ENCODE results near the gene XAGE3. TPM values are rescaled to one million over a fixed set of nuclear protein-coding genes. Genes with fewer than 3 reads are reported as not detected.
"Not testable (repeated sequence)": the region's sequence is repeated elsewhere in the genome, so short reads cannot be mapped to it uniquely, and the experiment has no call there.

XAGE3 gene
- total RNA-seq, 1 donor from 2014 or later = not detected

GRCh38 chrX:52875436-52875835 lies 7.6 kb upstream of the XAGE3 start:
- DNase-seq (ENCODE audit: low spot score); H3K27ac Mint-ChIP-seq; H3K36me3 Mint-ChIP-seq (ENCODE audit: low read depth); H3K4me1 Mint-ChIP-seq (ENCODE audit: low read depth); H3K4me3 Mint-ChIP-seq (ENCODE audit: low read depth); H3K9me3 Mint-ChIP-seq; intact Hi-C loops (cut with micrococcal nuclease); H3K27me3 Mint-ChIP-seq (ENCODE audit: low read depth): not testable (repeated sequence)

- H3K4me3 Mint-ChIP-seq (ENCODE audit: low read depth) = no peak overlapping the region
- no peak overlapping the region for H3K27ac Mint-ChIP-seq
- no peak for DNase-seq (ENCODE audit: low spot score)
- H3K9me3 Mint-ChIP-seq = no peaks in the 10 kb centered on the region
- no peaks in the 10 kb centered on the region for H3K36me3 Mint-ChIP-seq (ENCODE audit: low read depth)
- intact Hi-C loops (cut with micrococcal nuclease) = no loop called here
- H3K27me3 Mint-ChIP-seq (ENCODE audit: low read depth) = peaks cover 6% of the 10 kb centered on the region
- H3K4me1 Mint-ChIP-seq (ENCODE audit: low read depth) = no peaks in the 10 kb centered on the region
Measured at GRCh38 chrX:52874661-52875060, 6.8 kb upstream of the XAGE3 start.

GRCh38 chrX:52873825-52874224 lies 5.9 kb upstream of the XAGE3 start:
- DNase-seq (ENCODE audit: low spot score); H3K27me3 Mint-ChIP-seq (ENCODE audit: low read depth); intact Hi-C loops (cut with micrococcal nuclease); H3K36me3 Mint-ChIP-seq (ENCODE audit: low read depth); H3K4me3 Mint-ChIP-seq (ENCODE audit: low read depth); H3K4me1 Mint-ChIP-seq (ENCODE audit: low read depth); H3K27ac Mint-ChIP-seq; H3K9me3 Mint-ChIP-seq: not testable (repeated sequence)

GRCh38 chrX:52870046-52870445 lies 2.2 kb upstream of the XAGE3 start:
- peaks cover 8% of the 10 kb centered on the region for H3K27me3 Mint-ChIP-seq (ENCODE audit: low read depth)
- no peak for DNase-seq (ENCODE audit: low spot score)
- no peak overlapping the region for H3K4me3 Mint-ChIP-seq (ENCODE audit: low read depth)
- no peaks in the 10 kb centered on the region for H3K36me3 Mint-ChIP-seq (ENCODE audit: low read depth)
- intact Hi-C loops (cut with micrococcal nuclease) = no loop called here
- no peak overlapping the region for H3K27ac Mint-ChIP-seq
- no peaks in the 10 kb centered on the region for H3K9me3 Mint-ChIP-seq
- no peaks in the 10 kb centered on the region for H3K4me1 Mint-ChIP-seq (ENCODE audit: low read depth)

- Mint-ChIP-seq H3K27ac (no peak overlapping the region), H3K4me3 (ENCODE audit: low read depth) (no peak overlapping the region), H3K9me3 (no peaks in the 10 kb centered on the region), H3K36me3 (ENCODE audit: low read depth) (no peaks in the 10 kb centered on the region), H3K4me1 (ENCODE audit: low read depth) (no peaks in the 10 kb centered on the region), H3K27me3 (ENCODE audit: low read depth) (peaks cover 12% of the 10 kb centered on the region)
- intact Hi-C loops (cut with micrococcal nuclease) = no loop called here
- DNase-seq (ENCODE audit: low spot score) = no peak
Measured at GRCh38 chrX:52865343-52865998, 2.4 kb downstream of the XAGE3 start.

- intact Hi-C loops (cut with micrococcal nuclease); H3K36me3 Mint-ChIP-seq (ENCODE audit: low read depth); H3K9me3 Mint-ChIP-seq; H3K4me3 Mint-ChIP-seq (ENCODE audit: low read depth); DNase-seq (ENCODE audit: low spot score); H3K27me3 Mint-ChIP-seq (ENCODE audit: low read depth); H3K27ac Mint-ChIP-seq; H3K4me1 Mint-ChIP-seq (ENCODE audit: low read depth): not testable (repeated sequence)
Measured at GRCh38 chrX:52856991-52857525, 10.8 kb downstream of the XAGE3 start.

- no peaks in the 10 kb centered on the region for H3K4me1 Mint-ChIP-seq (ENCODE audit: low read depth)
- no peaks in the 10 kb centered on the region for H3K9me3 Mint-ChIP-seq
- H3K27ac Mint-ChIP-seq = no peak overlapping the region
- peaks cover 6% of the 10 kb centered on the region for H3K27me3 Mint-ChIP-seq (ENCODE audit: low read depth)
- H3K4me3 Mint-ChIP-seq (ENCODE audit: low read depth) = no peak overlapping the region
- intact Hi-C loops (cut with micrococcal nuclease) = no loop called here
- DNase-seq (ENCODE audit: low spot score) = no peak
- no peaks in the 10 kb centered on the region for H3K36me3 Mint-ChIP-seq (ENCODE audit: low read depth)
Measured at GRCh38 chrX:52852110-52852860, 15.6 kb downstream of the XAGE3 start.

- H3K4me1 Mint-ChIP-seq (ENCODE audit: low read depth); H3K4me3 Mint-ChIP-seq (ENCODE audit: low read depth); DNase-seq (ENCODE audit: low spot score); intact Hi-C loops (cut with micrococcal nuclease); H3K27ac Mint-ChIP-seq; H3K9me3 Mint-ChIP-seq; H3K36me3 Mint-ChIP-seq (ENCODE audit: low read depth): not testable (repeated sequence)
- peaks cover 11% of the 10 kb centered on the region for H3K27me3 Mint-ChIP-seq (ENCODE audit: low read depth)
Measured at GRCh38 chrX:52843619-52844018, 24.3 kb downstream of the XAGE3 start.

- Mint-ChIP-seq H3K4me3 (ENCODE audit: low read depth) (no peak overlapping the region), H3K27ac (no peak overlapping the region), H3K9me3 (no peaks in the 10 kb centered on the region), H3K4me1 (ENCODE audit: low read depth) (no peaks in the 10 kb centered on the region), H3K27me3 (ENCODE audit: low read depth) (peaks cover 2% of the 10 kb centered on the region), H3K36me3 (ENCODE audit: low read depth) (no peaks in the 10 kb centered on the region)
- intact Hi-C loops (cut with micrococcal nuclease) = no loop called here
- no peak for DNase-seq (ENCODE audit: low spot score)
Measured at GRCh38 chrX:52839137-52839536, 28.7 kb downstream of the XAGE3 start.

- Mint-ChIP-seq H3K9me3 (no peaks in the 10 kb centered on the region), H3K27ac (no peak overlapping the region), H3K4me3 (ENCODE audit: low read depth) (no peak overlapping the region), H3K36me3 (ENCODE audit: low read depth) (no peaks in the 10 kb centered on the region), H3K27me3 (ENCODE audit: low read depth) (no peaks in the 10 kb centered on the region), H3K4me1 (ENCODE audit: low read depth) (no peaks in the 10 kb centered on the region)
- intact Hi-C loops (cut with micrococcal nuclease) = no loop called here
- DNase-seq (ENCODE audit: low spot score) = no peak
Measured at GRCh38 chrX:52830551-52830950, 37.3 kb downstream of the XAGE3 start.

- no peaks in the 10 kb centered on the region for H3K9me3 Mint-ChIP-seq
- intact Hi-C loops (cut with micrococcal nuclease) = no loop called here
- H3K4me3 Mint-ChIP-seq (ENCODE audit: low read depth) = no peak overlapping the region
- no peaks in the 10 kb centered on the region for H3K27me3 Mint-ChIP-seq (ENCODE audit: low read depth)
- H3K36me3 Mint-ChIP-seq (ENCODE audit: low read depth) = no peaks in the 10 kb centered on the region
- H3K27ac Mint-ChIP-seq = no peak overlapping the region
- DNase-seq (ENCODE audit: low spot score) = no peak
- H3K4me1 Mint-ChIP-seq (ENCODE audit: low read depth) = peaks cover 4% of the 10 kb centered on the region
Measured at GRCh38 chrX:52824608-52825007, 43.3 kb downstream of the XAGE3 start.

- Mint-ChIP-seq H3K9me3 (no peaks in the 10 kb centered on the region), H3K4me1 (ENCODE audit: low read depth) (peaks cover 4% of the 10 kb centered on the region), H3K27me3 (ENCODE audit: low read depth) (peaks cover 2% of the 10 kb centered on the region), H3K27ac (no peak overlapping the region), H3K4me3 (ENCODE audit: low read depth) (no peak overlapping the region), H3K36me3 (ENCODE audit: low read depth) (no peaks in the 10 kb centered on the region)
- DNase-seq (ENCODE audit: low spot score) = no peak
- intact Hi-C loops (cut with micrococcal nuclease) = no loop called here
Measured at GRCh38 chrX:52821079-52821760, 46.7 kb downstream of the XAGE3 start.

GRCh38 chrX:52819788-52820187 lies 48.1 kb downstream of the XAGE3 start:
- Mint-ChIP-seq H3K27ac (no peak overlapping the region), H3K9me3 (no peaks in the 10 kb centered on the region), H3K27me3 (ENCODE audit: low read depth) (peaks cover 2% of the 10 kb centered on the region), H3K4me1 (ENCODE audit: low read depth) (peaks cover 4% of the 10 kb centered on the region), H3K36me3 (ENCODE audit: low read depth) (no peaks in the 10 kb centered on the region), H3K4me3 (ENCODE audit: low read depth) (no peak overlapping the region)
- DNase-seq (ENCODE audit: low spot score) = no peak
- intact Hi-C loops (cut with micrococcal nuclease) = no loop called here

Data from activated T-helper 2 cell treated with anti-CD3 and anti-CD28 coated beads, Interferon-gamma antibody, Interleukin-2, Interleukin-4, amounts not matched to agents 10 μg/mL and 5 μg/mL and 100 μg/mL, durations not matched to agents 14 hours and 24 hours and 36 hours (primary cell).